ENCODE measurements around the gene KLHL25.
A peak's percentile ranks its signal among the peaks of the same experiment; 100 is the strongest.
"Not testable (repeated sequence)": the region's sequence is repeated elsewhere in the genome, so short reads cannot be mapped to it uniquely, and the experiment has no call there.

Gene KLHL25

GRCh38 chr15:85802617-85803016 lies 7.9 kb upstream of the KLHL25 start:
- not testable (repeated sequence) for DNase-seq

- DNase-seq: no peak
These were observed 5.9 kb upstream of the KLHL25 start for GRCh38 chr15:85800478-85801123.

- not testable (repeated sequence) for DNase-seq
These were observed 1.6 kb upstream of the KLHL25 start for GRCh38 chr15:85796371-85796770.

GRCh38 chr15:85795337-85796305 lies 896 bp upstream of the KLHL25 start:
- DNase-seq: no peak

GRCh38 chr15:85793641-85794597 lies 806 bp downstream of the KLHL25 start:
- DNase-seq: peak in 1 of 2 donors; percentile 7

- DNase-seq: no peak
These were observed 1.7 kb downstream of the KLHL25 start for GRCh38 chr15:85792912-85793590.

GRCh38 chr15:85792102-85792731 lies 2.5 kb downstream of the KLHL25 start:
- no peak for DNase-seq

- DNase-seq: no peak
These were observed 5.2 kb downstream of the KLHL25 start for GRCh38 chr15:85789496-85789875.

GRCh38 chr15:85788771-85789495 lies 5.8 kb downstream of the KLHL25 start:
- DNase-seq: no peak

GRCh38 chr15:85786781-85787114 lies 8.0 kb downstream of the KLHL25 start:
- DNase-seq: no peak

GRCh38 chr15:85785887-85786780 lies 8.6 kb downstream of the KLHL25 start:
- no peak for DNase-seq

GRCh38 chr15:85782064-85782463 lies 12.7 kb downstream of the KLHL25 start:
- no peak for DNase-seq

GRCh38 chr15:85781099-85781498 lies 13.6 kb downstream of the KLHL25 start:
- DNase-seq: no peak

GRCh38 chr15:85780225-85780985 lies 14.3 kb downstream of the KLHL25 start:
- no peak for DNase-seq

GRCh38 chr15:85779249-85779648 lies 15.5 kb downstream of the KLHL25 start:
- no peak for DNase-seq

GRCh38 chr15:85778107-85778776 lies 16.5 kb downstream of the KLHL25 start:
- DNase-seq: no peak

- DNase-seq: no peak
These were observed 17.2 kb downstream of the KLHL25 start for GRCh38 chr15:85777250-85778106.

- no peak for DNase-seq
These were observed 20.8 kb downstream of the KLHL25 start for GRCh38 chr15:85773970-85774369.

Measured in inflammatory macrophage treated with lipopolysaccharide for 1 hour (primary cell).